ENCODE results near the gene MYO18A. TPM values are rescaled to one million over a fixed set of nuclear protein-coding genes. Genes with fewer than 3 reads are reported as not detected.
A peak's percentile ranks its signal among the peaks of the same experiment; 100 is the strongest.

MYO18A gene
- total RNA-seq, 1 experiment from 2014 or later, result 89.9 TPM

- peak overlapping the region; percentile 51 for H3K27ac Mint-ChIP-seq (ENCODE audit: unreplicated experiment)
- no peaks in the 10 kb centered on the region for H3K36me3 Mint-ChIP-seq (ENCODE audit: insufficient read depth, unreplicated experiment)
- CTCF ChIA-PET, result interaction anchor here (0.7 kb wide), 1 partner anchor 22 kb away, joined by 4 read pairs; no protein-coding TSS in a partner anchor
- H3K4me1 Mint-ChIP-seq (ENCODE audit: low read depth, unreplicated experiment), result no peaks in the 10 kb centered on the region
- BruUV-seq (replicated peaks), result no TSS peak
- TF ChIP-seq CTCF (IDR thresholded peaks at IDR 0.05; ENCODE audit: unreplicated experiment), result no peak
- intact Hi-C loops (cut with micrococcal nuclease; ENCODE audit: unreplicated experiment), result no loop called here
- H3K27me3 Mint-ChIP-seq (ENCODE audit: unreplicated experiment), result peaks cover 21% of the 10 kb centered on the region
- no peak for DNase-seq
- H3K4me3 Mint-ChIP-seq (ENCODE audit: low read depth, unreplicated experiment), result no peak overlapping the region
- no peaks in the 10 kb centered on the region for H3K9me3 Mint-ChIP-seq (ENCODE audit: low read depth, unreplicated experiment)
Measured at GRCh38 chr17:29060475-29060874, 119.7 kb downstream of the MYO18A start.

GRCh38 chr17:29059281-29059680, 120.9 kb downstream of the MYO18A start:
- no TSS peak for BruUV-seq (replicated peaks)
- DNase-seq, result peak; percentile 16
- Mint-ChIP-seq H3K27ac (ENCODE audit: unreplicated experiment) (no peak overlapping the region), H3K36me3 (ENCODE audit: insufficient read depth, unreplicated experiment) (no peaks in the 10 kb centered on the region), H3K4me1 (ENCODE audit: low read depth, unreplicated experiment) (no peaks in the 10 kb centered on the region), H3K9me3 (ENCODE audit: low read depth, unreplicated experiment) (no peaks in the 10 kb centered on the region), H3K27me3 (ENCODE audit: unreplicated experiment) (peaks cover 25% of the 10 kb centered on the region), H3K4me3 (ENCODE audit: low read depth, unreplicated experiment) (no peak overlapping the region)
- CTCF ChIA-PET, result no interaction called here
- TF ChIP-seq CTCF (IDR thresholded peaks at IDR 0.05; ENCODE audit: unreplicated experiment), result no peak
- intact Hi-C loops (cut with micrococcal nuclease; ENCODE audit: unreplicated experiment), result no loop called here

- CTCF ChIA-PET, result interaction anchor here (0.7 kb wide), 1 partner anchor 15 kb away, joined by 3 read pairs; no protein-coding TSS in a partner anchor
Measured at GRCh38 chr17:29058391-29058790, 121.8 kb downstream of the MYO18A start.

GRCh38 chr17:29057361-29057760, 122.8 kb downstream of the MYO18A start:
- H3K36me3 Mint-ChIP-seq (ENCODE audit: insufficient read depth, unreplicated experiment), result no peaks in the 10 kb centered on the region
- no TSS peak for BruUV-seq (replicated peaks)
- DNase-seq, result no peak
- TF ChIP-seq CTCF (IDR thresholded peaks at IDR 0.05; ENCODE audit: unreplicated experiment), result no peak
- intact Hi-C loops (cut with micrococcal nuclease; ENCODE audit: unreplicated experiment), result no loop called here
- peaks cover 28% of the 10 kb centered on the region for H3K27me3 Mint-ChIP-seq (ENCODE audit: unreplicated experiment)
- CTCF ChIA-PET, result no interaction called here
- no peak overlapping the region for H3K4me3 Mint-ChIP-seq (ENCODE audit: low read depth, unreplicated experiment)
- H3K9me3 Mint-ChIP-seq (ENCODE audit: low read depth, unreplicated experiment), result no peaks in the 10 kb centered on the region
- H3K4me1 Mint-ChIP-seq (ENCODE audit: low read depth, unreplicated experiment), result no peaks in the 10 kb centered on the region
- no peak overlapping the region for H3K27ac Mint-ChIP-seq (ENCODE audit: unreplicated experiment)

More at GRCh38 chr17:29058391-29058790, 121.8 kb downstream of the MYO18A start:
- Mint-ChIP-seq H3K27ac (ENCODE audit: unreplicated experiment) (no peak overlapping the region), H3K9me3 (ENCODE audit: low read depth, unreplicated experiment) (no peaks in the 10 kb centered on the region), H3K4me3 (ENCODE audit: low read depth, unreplicated experiment) (no peak overlapping the region), H3K27me3 (ENCODE audit: unreplicated experiment) (peaks cover 25% of the 10 kb centered on the region), H3K4me1 (ENCODE audit: low read depth, unreplicated experiment) (no peaks in the 10 kb centered on the region), H3K36me3 (ENCODE audit: insufficient read depth, unreplicated experiment) (no peaks in the 10 kb centered on the region)
- TF ChIP-seq CTCF (IDR thresholded peaks at IDR 0.05; ENCODE audit: unreplicated experiment), result no peak
- BruUV-seq (replicated peaks), result no TSS peak
- intact Hi-C loops (cut with micrococcal nuclease; ENCODE audit: unreplicated experiment), result no loop called here
- DNase-seq, result no peak

Measured in Calu3 (cell line).